GM12872 (cell line): ENCODE data around the gene ITGB3.

Experiments used
- TF ChIP-seq, protein P1 (sequence below): IDR thresholded peaks from 3 replicates; pipeline ENCODE4 v1.5.1; 2011; ENCODE audit warnings: low read depth, mild to moderate bottlenecking, low read length, moderate library complexity; ENCODE audit not compliant: insufficient read depth

ITGB3 gene

DNA sequence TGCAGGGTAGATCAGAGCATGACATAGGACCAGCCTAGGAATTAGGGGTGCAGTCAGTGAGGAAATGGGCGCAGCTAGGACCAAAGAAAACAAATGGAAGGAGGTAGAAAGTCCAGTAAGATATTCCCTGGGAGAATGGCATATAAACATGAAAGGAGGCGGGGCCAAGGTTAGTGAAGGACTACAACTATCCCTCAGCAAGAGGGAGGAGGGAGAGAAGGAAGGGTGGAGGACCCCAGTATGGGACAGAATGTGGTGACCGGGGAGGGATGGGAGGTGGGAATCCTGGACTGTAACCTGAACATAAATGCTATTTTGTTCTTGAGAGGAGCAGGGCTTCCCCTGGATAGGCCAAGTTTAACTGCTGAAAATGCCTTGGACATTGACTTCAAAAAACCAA lies 22.8 kb downstream of the ITGB3 start:
- TF ChIP-seq, protein P1, sequence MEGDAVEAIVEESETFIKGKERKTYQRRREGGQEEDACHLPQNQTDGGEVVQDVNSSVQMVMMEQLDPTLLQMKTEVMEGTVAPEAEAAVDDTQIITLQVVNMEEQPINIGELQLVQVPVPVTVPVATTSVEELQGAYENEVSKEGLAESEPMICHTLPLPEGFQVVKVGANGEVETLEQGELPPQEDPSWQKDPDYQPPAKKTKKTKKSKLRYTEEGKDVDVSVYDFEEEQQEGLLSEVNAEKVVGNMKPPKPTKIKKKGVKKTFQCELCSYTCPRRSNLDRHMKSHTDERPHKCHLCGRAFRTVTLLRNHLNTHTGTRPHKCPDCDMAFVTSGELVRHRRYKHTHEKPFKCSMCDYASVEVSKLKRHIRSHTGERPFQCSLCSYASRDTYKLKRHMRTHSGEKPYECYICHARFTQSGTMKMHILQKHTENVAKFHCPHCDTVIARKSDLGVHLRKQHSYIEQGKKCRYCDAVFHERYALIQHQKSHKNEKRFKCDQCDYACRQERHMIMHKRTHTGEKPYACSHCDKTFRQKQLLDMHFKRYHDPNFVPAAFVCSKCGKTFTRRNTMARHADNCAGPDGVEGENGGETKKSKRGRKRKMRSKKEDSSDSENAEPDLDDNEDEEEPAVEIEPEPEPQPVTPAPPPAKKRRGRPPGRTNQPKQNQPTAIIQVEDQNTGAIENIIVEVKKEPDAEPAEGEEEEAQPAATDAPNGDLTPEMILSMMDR: no peak

DNA sequence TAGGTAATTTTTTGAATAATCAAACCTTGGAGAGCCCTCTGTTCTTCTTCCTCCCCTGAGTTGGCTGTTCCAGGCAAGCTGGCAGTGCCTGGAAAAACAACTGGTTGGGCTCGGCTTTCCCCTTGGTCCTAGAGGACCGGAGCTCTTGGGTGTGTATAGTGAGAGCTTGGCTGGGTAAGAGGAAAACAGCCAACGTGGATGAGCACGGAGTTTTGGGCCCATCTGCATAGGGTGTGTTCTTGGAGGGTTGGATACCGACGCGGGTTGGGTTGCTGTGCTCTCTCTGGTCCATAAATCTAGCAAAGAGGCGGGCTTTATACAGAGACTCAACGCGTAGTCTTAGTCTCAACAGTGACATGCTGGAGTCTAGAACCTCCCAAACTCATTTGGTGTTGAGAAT lies 23.2 kb downstream of the ITGB3 start:
- TF ChIP-seq, protein P1: no peak

DNA sequence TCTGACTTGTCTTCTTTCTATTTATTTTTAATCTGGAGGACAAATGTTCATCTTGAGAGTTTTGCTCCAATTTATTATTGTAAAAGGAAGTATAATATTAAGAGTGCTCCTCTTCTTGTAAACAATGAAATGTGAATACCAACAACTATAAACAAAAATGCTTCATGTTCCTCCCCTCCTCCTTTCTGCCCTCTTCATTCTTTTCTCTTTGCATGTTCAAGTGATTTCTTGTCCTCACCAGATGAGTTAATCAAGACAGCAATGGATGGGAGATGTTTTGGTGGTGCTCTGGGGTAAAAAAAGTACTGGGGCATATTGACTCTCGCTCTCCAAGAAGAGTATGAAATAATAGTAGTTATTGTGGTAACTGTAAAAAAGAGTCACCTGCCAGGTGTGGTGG lies 24.3 kb downstream of the ITGB3 start:
- TF ChIP-seq, protein P1: no peak

DNA sequence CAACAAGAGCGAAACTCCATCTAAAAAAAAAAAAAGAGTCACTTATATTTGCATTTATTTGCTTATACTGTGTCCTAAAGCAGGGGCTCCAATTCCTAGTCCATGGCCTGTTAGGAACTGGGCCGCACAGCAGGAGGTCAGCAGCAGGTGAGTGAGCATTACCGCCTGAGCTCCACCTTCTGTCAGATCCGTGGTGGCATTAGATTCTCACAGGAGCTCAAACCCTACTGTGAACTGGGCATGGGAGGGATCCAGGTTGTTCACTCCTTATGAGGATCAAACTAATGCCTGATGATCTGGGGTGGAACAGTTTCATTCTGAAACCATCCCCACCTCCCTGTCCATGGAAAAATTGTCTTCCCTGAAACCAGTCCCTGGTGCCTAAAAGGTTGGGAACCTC lies 24.9 kb downstream of the ITGB3 start:
- TF ChIP-seq, protein P1: no peak

DNA sequence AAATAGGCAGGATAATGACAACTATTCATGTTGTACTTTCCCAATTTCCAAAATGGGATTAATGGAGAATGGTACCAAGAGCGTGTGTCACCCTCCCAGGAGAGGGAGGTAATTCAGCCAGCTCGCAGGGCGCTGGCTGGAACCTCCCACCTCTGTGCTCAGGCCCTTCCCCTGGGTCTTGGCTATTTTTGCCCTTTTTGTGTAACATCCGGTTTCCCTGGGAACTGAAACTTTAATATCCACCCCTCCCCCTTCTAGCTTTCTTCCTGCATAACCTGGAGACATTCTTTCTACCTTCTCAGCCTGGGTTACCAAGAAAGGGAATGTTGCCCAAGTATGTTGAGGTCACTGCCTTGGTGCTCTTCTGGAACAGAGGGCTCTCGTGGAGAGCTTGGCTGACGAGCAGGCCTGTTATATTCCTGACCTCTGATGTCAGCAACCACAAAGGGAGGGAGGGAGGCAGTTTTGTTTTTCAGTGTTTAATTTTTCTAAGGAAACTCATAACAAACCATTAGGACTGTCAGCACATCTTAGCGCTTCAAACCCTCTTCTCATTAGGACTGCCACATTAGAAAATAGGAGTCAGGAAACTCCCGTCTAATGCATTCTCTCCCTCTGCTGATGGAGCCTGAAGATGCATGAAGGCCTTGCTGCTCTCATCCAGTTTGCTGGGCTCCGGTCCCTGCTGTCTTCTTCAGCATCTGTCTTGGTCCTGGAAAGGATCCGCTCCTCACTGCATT lies 25.6 kb downstream of the ITGB3 start:
- TF ChIP-seq, protein P1: no peak

DNA sequence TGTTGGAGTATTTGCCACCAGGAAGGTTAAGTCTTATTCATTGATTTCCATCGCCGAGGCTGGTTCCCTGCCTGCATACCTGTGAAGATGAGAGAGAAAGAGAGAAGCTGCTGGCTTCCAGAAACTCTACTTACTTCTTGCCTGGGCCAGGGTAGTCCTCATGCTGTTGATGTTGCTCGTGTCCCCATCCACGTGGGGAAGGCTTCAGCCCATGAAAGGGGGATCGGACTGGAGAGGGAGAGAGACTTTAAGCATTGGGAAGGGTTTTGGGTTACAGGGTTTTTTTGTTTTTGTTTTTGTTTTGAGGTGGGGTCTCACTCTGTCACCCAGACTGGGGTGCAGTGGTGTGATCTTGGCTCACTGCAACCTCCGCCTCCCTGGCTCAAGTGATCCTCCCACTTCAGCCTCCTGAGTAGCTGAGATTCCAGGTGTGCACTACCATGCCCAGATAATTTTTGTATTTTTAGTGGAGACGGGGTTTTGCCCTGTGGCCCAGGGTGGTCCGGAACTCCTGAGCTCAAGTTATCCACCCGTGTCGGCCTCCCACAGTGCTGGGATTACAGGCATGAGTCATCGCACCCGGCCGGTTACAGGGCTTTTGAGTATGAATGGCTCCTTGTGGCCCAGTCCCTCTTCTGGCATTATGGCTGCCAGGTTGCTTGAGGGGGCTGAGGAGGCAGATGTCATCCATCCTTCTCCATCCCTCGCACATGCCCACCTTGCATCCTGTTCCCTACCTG lies 26.6 kb downstream of the ITGB3 start:
- TF ChIP-seq, protein P1: no peak

DNA sequence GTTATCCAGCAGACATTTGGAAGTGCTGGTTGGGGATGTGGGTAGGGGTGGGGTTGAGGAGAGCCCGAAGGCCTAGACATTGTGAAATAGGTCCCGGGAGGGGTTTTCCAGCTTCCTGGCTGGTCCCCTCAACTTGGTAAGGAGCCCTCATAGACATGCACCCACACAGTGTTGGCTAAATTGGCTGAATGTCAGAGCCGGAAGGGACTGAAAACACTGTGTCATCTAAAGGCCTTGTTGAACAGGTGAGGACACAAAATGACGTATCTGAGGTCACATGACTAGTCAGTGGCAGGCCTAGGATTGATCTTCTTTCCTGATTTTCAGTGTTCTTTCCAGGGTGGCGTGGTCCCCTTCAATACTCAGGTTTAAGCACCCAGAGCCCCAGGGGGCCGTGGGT lies 27.6 kb downstream of the ITGB3 start:
- TF ChIP-seq, protein P1: no peak
